Omental fat pad (tissue), 4 donors: ENCODE measurements around the gene ZFAND2B. TPM values are rescaled to one million over a fixed set of nuclear protein-coding genes. Genes with fewer than 3 reads are reported as not detected.

Experiments
- ATAC-seq: fragments of 150-250 bp; one replicate; pipeline ENCODE4 v1.9.1; 2016; ENCODE audit warnings: mild to moderate bottlenecking, moderate library complexity; ENCODE audit not compliant: low FRiP score
- DNase-seq: peaks from one replicate; pipeline ENCODE4 v3.0.0-alpha.2; 2019; ENCODE audit warnings: low spot score
- CTCF ChIP-seq, 3 donors: fragments of 450-650 bp; IDR thresholded peaks; one replicate each; pipeline ENCODE4 v1.5.1; 2016 to 2017; ENCODE audit warnings: antibody characterized with exemption in 3 of 3, mild to moderate bottlenecking in 3 of 3, moderate library complexity in 2 of 3
- total RNA-seq, 4 donors: library from RNA; depleted of rRNA; stranded (reverse); fragments of >200 nt; gene quantifications; one replicate each; pipeline ENCODE4 v1.1.0, GENCODE V29; 2016

The ZFAND2B gene
- total RNA-seq, 4 donors from 2014 or later = 25.1 to 57.1 (median 40.1) TPM

GRCh38 chr2:219234331-219234730, 27.7 kb downstream of the ZFAND2B start:
- no peak for TF ChIP-seq CTCF (IDR thresholded peaks at IDR 0.05)
- ATAC-seq (no peak), DNase-seq (no peak)

GRCh38 chr2:219243291-219243761, 36.7 kb downstream of the ZFAND2B start:
- TF ChIP-seq CTCF (IDR thresholded peaks at IDR 0.05) = no peak
- DNase-seq (no peak), ATAC-seq (peak; percentile 41)

DNA sequence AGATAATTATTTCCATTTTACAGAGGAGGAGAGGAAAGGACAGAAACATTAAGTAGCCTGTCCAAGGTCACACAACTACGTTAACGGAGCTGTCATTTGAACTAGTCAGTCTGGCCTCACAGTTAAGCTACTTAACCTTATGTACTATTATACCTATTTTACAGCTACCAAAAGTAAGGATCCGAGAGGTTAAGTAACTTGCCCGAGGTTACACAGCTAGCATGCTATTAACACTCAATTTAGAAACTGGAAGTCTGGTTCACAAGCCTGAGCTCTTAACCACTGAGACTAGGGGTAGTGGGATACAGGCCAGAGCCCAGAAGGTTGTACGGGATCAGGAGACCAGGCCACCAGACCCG, 38.2 kb downstream of the ZFAND2B start:
- ATAC-seq = no peak
- DNase-seq = no peak

DNA sequence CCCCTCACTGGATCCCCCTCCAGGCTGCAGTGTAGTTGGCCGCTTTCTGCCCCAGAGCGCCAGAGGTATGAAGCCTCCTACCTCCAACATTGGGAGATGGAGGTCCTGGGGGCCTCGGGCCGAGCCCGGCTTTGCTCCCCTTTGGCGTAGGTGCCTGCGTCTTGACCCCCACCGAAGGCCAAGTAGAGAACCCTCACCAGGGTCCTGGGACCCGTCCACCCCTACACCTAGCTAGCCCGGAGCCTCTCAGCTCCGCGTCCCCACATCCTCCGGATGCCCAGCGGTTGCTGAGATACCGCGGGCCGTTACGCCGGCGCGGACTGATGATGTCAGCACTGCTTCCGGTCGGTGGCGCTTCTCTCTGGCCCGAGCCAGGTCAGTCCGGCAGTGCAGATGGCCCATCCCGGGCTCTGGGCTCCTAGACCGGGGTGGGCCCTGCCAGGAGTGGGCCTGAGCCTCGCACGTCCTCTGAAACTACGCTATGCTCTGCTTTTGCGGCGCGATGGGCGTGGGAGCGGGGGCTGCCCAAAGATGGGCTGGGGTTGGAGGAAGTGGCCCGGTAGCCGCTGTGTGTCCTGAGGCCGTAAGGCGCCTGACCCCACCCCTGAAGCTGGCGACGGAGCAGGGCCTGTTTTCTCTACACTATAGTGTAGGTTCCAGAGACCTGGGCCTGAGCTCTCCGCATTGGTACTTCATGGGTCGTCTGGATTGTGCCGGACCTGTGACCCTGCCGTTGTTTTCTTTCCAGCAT, 38.7 kb downstream of the ZFAND2B start, which contains the start of the genes GLB1L and STK16:
GLB1L (minus strand) TSS at position 297 of the 751 bp plus-strand sequence. CDS start 1,871 bp downstream, outside the sequence.
STK16 (plus strand) TSS at position 332 of the 751 bp plus-strand sequence. CDS start 521 bp downstream, outside the sequence.
- ATAC-seq (peak; percentile 92), DNase-seq (peak; percentile 84)
- TF ChIP-seq CTCF (IDR thresholded peaks at IDR 0.05) = no peak

More for the DNA sequence above, 38.2 kb downstream of the ZFAND2B start:
- TF ChIP-seq CTCF (IDR thresholded peaks at IDR 0.05) = no peak

DNA sequence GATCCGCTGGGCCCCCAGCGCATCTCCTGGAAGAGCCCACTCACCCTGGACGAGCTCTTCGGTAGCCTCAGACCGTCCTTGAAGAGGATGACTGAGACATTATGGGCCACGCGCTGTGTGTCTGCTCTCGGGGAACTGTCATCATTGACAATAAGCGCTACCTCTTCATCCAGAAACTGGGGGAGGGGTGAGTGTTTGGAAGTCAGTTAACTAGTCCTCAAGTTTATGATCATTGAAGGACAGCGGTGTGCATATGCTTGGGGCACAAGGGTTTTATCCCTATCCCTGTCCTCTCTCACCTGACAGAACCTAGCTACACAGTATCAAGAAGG, 39.3 kb downstream of the ZFAND2B start:
- no peak for TF ChIP-seq CTCF (IDR thresholded peaks at IDR 0.05)
- ATAC-seq (peak; percentile 1), DNase-seq (no peak)

DNA sequence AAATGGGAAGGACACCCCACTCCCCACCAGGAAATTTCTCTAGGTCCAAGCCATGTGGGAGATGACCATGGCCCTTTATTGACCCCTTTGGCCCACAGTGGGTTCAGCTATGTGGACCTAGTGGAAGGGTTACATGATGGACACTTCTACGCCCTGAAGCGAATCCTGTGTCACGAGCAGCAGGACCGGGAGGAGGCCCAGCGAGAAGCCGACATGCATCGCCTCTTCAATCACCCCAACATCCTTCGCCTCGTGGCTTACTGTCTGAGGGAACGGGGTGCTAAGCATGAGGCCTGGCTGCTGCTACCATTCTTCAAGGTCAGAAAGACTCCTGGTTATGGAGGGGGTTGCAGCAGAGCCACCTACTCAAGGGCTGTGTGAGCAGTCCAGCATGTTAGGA, 40.0 kb downstream of the ZFAND2B start:
- ATAC-seq (no peak), DNase-seq (no peak)
- no peak for TF ChIP-seq CTCF (IDR thresholded peaks at IDR 0.05)
